ENCODE data around the gene CTTN.
A peak's percentile ranks its signal among the peaks of the same experiment; 100 is the strongest.

Gene CTTN

DNA sequence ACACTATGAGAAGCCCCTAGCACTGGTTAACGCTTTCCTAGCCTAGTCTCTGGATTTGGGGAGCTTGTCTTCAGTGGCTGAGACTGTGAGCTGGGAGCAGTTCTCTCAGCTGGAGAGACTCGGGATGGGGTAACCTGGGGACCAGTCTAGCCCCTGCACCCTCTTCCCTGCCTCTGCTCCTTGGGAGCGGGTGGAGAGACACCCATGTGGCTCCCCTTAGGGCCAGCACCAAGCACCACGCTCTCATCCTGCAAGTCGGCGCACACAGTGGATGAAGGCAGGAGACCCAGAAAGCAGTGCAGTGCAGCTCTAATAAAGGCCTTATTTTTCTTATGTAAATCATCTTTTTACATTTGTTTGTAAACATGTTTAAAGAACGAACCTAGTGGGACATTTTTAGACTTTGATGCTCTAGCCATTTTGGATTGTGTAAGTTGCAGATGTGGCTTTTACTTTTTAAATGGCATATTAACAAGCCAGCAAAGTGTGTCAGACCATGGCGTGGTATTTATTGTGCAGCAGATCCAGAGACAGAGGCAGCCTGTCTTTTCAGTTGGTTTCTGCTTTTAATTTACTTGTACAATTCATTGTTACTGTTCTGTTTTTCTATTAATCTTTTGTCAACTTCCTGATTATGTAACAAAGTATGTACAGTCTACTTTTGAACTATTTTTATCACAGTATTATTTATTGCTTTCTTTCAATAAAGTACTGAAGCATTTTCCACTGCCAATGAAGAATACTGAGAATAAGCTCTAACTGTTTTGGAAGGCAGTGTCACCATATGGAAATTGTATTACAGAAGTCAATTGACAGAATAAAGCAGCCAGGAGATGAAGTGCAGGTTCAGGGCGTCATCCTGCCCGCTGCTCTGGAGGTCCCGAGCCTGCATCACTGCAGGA is 14.4 kb upstream of the CTTN start:
- Histone ChIP-seq H3K4me3 (ENCODE audit: low read length in 2 of 2) (no peak overlapping the region), H3K23ac (ENCODE audit: low read depth, low read length, poor library complexity) (peak overlapping the region; percentile 60), H3K27ac (replicated peaks; ENCODE audit: low read length) (no peak overlapping the region), H4K91ac (ENCODE audit: low read depth, low read length, poor library complexity) (no peak overlapping the region), H3K18ac (ENCODE audit: low read length) (no peak overlapping the region), H2AFZ (ENCODE audit: low read length) (no peak overlapping the region), H3K36me3 (replicated peaks in 1 of 2; ENCODE audit: control insufficient read depth in 2 of 2, insufficient read depth in 2 of 2, low read length in 2 of 2) (peaks cover 13 to 73% of the 10 kb centered on the region in 2 donors), H3K4me1 (ENCODE audit: control insufficient read depth in 2 of 2, insufficient read depth in 1 of 2, low read depth in 1 of 2, low read length in 2 of 2) (peaks cover 0 to 4% of the 10 kb centered on the region in 2 donors), H3K79me1 (ENCODE audit: low read depth, low read length) (no peaks in the 10 kb centered on the region), H3K14ac (ENCODE audit: low read length) (peak overlapping the region; percentile 4), H2BK12ac (ENCODE audit: low read length) (no peak overlapping the region), H2BK5ac (ENCODE audit: low read length) (no peak overlapping the region), H3K9me3 (replicated peaks in 1 of 2; ENCODE audit: control insufficient read depth in 2 of 2, insufficient read depth in 1 of 2, low read depth in 1 of 2, low read length in 2 of 2) (no peaks in the 10 kb centered on the region), H4K8ac (ENCODE audit: low read depth, low read length) (no peak overlapping the region), H3K27me3 (ENCODE audit: control insufficient read depth in 3 of 3, insufficient read depth in 3 of 3, low read depth in 1 of 3, low read length in 3 of 3) (no peaks in the 10 kb centered on the region), H3K9ac (ENCODE audit: low read depth, low read length, poor library complexity) (no peak overlapping the region), H2AK5ac (ENCODE audit: low read depth, low read length) (no peak overlapping the region), H3K4ac (ENCODE audit: low read length) (no peak overlapping the region), H2BK120ac (ENCODE audit: low read depth, low read length) (no peak overlapping the region), H2BK15ac (ENCODE audit: low read length) (no peak overlapping the region), H3K4me2 (ENCODE audit: insufficient read depth, low read length, poor library complexity, severe bottlenecking) (no peak overlapping the region)
- no CpG with 5 or more reads among the region's 11 CpGs for WGBS, 2 donors (ENCODE audit: extremely low coverage in 2 of 2, insufficient read length in 2 of 2, insufficient replicate concordance in 1 of 2)
- DNase-seq (ENCODE audit: low spot score), result no peak

DNA sequence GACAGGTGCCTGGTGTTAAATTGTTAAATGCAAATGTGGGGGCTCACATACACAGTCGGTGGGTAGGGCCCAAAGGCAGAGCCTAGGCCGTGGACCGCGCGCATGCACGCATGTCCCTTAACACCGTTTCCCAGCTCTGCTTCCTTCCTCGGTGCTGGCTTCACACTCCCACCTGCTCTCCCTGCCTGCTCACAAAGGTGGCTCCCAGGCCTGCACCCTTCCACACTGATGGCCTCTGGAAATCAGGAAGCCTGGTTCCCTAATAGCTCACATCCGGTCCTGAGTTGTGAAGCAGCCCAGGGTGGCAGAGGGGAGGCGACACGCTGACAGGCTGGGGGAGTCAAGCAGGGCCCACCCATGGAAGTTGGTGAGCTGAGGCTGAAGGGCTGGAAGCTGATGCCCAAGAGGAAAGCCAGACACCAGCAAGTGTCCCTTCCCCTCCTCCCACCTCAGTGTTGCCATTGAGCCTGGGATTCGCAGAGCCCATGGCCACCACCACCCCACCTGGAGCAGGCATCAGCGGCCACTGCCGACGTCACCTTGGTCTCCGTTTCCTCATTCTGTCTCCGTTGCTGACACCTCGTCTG is 13.7 kb upstream of the CTTN start:
- Histone ChIP-seq H3K36me3 (replicated peaks in 1 of 2; ENCODE audit: control insufficient read depth in 2 of 2, insufficient read depth in 2 of 2, low read length in 2 of 2) (peaks cover 12 to 69% of the 10 kb centered on the region in 2 donors), H4K8ac (ENCODE audit: low read depth, low read length) (no peak overlapping the region), H3K9ac (ENCODE audit: low read depth, low read length, poor library complexity) (peak overlapping the region; percentile 30), H3K79me1 (ENCODE audit: low read depth, low read length) (no peaks in the 10 kb centered on the region), H3K9me3 (replicated peaks in 1 of 2; ENCODE audit: control insufficient read depth in 2 of 2, insufficient read depth in 1 of 2, low read depth in 1 of 2, low read length in 2 of 2) (no peaks in the 10 kb centered on the region), H2AK5ac (ENCODE audit: low read depth, low read length) (no peak overlapping the region), H2BK120ac (ENCODE audit: low read depth, low read length) (no peak overlapping the region), H4K91ac (ENCODE audit: low read depth, low read length, poor library complexity) (no peak overlapping the region), H2BK5ac (ENCODE audit: low read length) (peak overlapping the region; percentile 33), H3K4me1 (ENCODE audit: control insufficient read depth in 2 of 2, insufficient read depth in 1 of 2, low read depth in 1 of 2, low read length in 2 of 2) (peaks cover 0 to 4% of the 10 kb centered on the region in 2 donors), H3K23ac (ENCODE audit: low read depth, low read length, poor library complexity) (peak overlapping the region; percentile 60), H3K14ac (ENCODE audit: low read length) (peak overlapping the region; percentile 4), H3K27me3 (ENCODE audit: control insufficient read depth in 3 of 3, insufficient read depth in 3 of 3, low read depth in 1 of 3, low read length in 3 of 3) (no peaks in the 10 kb centered on the region), H3K18ac (ENCODE audit: low read length) (no peak overlapping the region), H2AFZ (ENCODE audit: low read length) (no peak overlapping the region), H2BK12ac (ENCODE audit: low read length) (peak overlapping the region; percentile 85), H3K4ac (ENCODE audit: low read length) (no peak overlapping the region), H3K4me2 (ENCODE audit: insufficient read depth, low read length, poor library complexity, severe bottlenecking) (no peak overlapping the region), H3K4me3 (ENCODE audit: low read length in 2 of 2) (peak overlapping the region in 1 of 2 donors; percentile 10), H3K27ac (replicated peaks; ENCODE audit: low read length) (peak overlapping the region; percentile 46), H2BK15ac (ENCODE audit: low read length) (no peak overlapping the region)
- WGBS, 2 donors (ENCODE audit: extremely low coverage in 2 of 2, insufficient read length in 2 of 2, insufficient replicate concordance in 1 of 2), result no CpG with 5 or more reads among the region's 18 CpGs
- DNase-seq (ENCODE audit: low spot score), result no peak

DNA sequence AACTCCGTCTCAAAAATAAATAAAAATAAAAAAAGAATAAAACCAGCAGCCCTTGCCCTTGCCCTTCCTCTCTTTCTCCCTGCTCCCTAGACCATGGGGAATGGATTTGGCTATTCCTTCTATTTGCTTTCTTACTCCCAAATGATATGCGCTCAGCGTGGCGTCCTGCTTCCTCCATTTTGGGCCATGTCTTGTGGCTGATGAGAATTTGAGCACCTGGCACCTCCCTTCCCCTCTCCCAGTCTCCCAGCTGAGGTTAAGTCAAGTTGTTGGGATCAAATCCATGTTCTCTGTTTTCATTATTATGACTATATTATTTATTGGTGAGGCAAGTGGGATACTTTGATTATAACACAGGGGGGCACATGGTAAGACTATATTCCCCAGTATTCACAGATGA is 10.8 kb upstream of the CTTN start:
- no peak overlapping the region for H3K9ac ChIP-seq (ENCODE audit: low read depth, low read length, poor library complexity)
- H3K4me3 ChIP-seq (ENCODE audit: low read length in 2 of 2), result no peak overlapping the region
- H2BK5ac ChIP-seq (ENCODE audit: low read length), result no peak overlapping the region
- H2BK15ac ChIP-seq (ENCODE audit: low read length), result no peak overlapping the region
- no peak overlapping the region for H3K18ac ChIP-seq (ENCODE audit: low read length)
- H3K23ac ChIP-seq (ENCODE audit: low read depth, low read length, poor library complexity), result no peak overlapping the region
- no CpG with 5 or more reads among the region's 4 CpGs for WGBS, 2 donors (ENCODE audit: extremely low coverage in 2 of 2, insufficient read length in 2 of 2, insufficient replicate concordance in 1 of 2)
- no peak overlapping the region for H2BK120ac ChIP-seq (ENCODE audit: low read depth, low read length)
- no peak overlapping the region for H2BK12ac ChIP-seq (ENCODE audit: low read length)
- H4K91ac ChIP-seq (ENCODE audit: low read depth, low read length, poor library complexity), result no peak overlapping the region
- H3K4me1 ChIP-seq (ENCODE audit: control insufficient read depth in 2 of 2, insufficient read depth in 1 of 2, low read depth in 1 of 2, low read length in 2 of 2), result no peaks in the 10 kb centered on the region
- no peak overlapping the region for H2AFZ ChIP-seq (ENCODE audit: low read length)
- no peak for DNase-seq (ENCODE audit: low spot score)
- H3K9me3 ChIP-seq (replicated peaks in 1 of 2; ENCODE audit: control insufficient read depth in 2 of 2, insufficient read depth in 1 of 2, low read depth in 1 of 2, low read length in 2 of 2), result no peaks in the 10 kb centered on the region
- no peaks in the 10 kb centered on the region for H3K27me3 ChIP-seq (ENCODE audit: control insufficient read depth in 3 of 3, insufficient read depth in 3 of 3, low read depth in 1 of 3, low read length in 3 of 3)
- H4K8ac ChIP-seq (ENCODE audit: low read depth, low read length), result no peak overlapping the region
- no peak overlapping the region for H3K4ac ChIP-seq (ENCODE audit: low read length)
- no peak overlapping the region for H3K27ac ChIP-seq (replicated peaks; ENCODE audit: low read length)
- H3K79me1 ChIP-seq (ENCODE audit: low read depth, low read length), result peaks cover 3% of the 10 kb centered on the region
- H3K4me2 ChIP-seq (ENCODE audit: insufficient read depth, low read length, poor library complexity, severe bottlenecking), result no peak overlapping the region
- H3K14ac ChIP-seq (ENCODE audit: low read length), result no peak overlapping the region
- H3K36me3 ChIP-seq (replicated peaks in 1 of 2; ENCODE audit: control insufficient read depth in 2 of 2, insufficient read depth in 2 of 2, low read length in 2 of 2), result peaks cover 12 to 57% of the 10 kb centered on the region in 2 donors
- H2AK5ac ChIP-seq (ENCODE audit: low read depth, low read length), result no peak overlapping the region

DNA sequence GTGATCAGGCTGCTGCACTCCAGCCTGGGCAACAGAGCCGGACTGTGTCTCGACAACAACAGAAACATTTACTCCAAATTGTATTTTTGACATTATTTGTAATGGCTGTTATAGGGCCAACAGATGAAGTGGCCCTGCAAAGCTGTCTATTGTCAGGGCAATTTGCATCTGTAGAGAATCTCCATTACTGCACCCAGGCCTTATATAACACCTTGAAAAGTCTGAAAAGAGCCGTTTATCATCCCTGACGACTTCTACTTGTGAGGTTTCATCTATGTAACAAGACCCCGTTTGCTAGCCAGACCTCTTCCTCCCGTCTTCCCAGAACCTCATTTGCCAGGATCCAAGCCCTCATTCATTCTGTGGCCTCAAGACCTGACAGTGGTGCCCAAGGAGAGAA is 9.1 kb upstream of the CTTN start:
- Histone ChIP-seq H3K36me3 (replicated peaks in 1 of 2; ENCODE audit: control insufficient read depth in 2 of 2, insufficient read depth in 2 of 2, low read length in 2 of 2) (peaks cover 21 to 57% of the 10 kb centered on the region in 2 donors), H2BK120ac (ENCODE audit: low read depth, low read length) (no peak overlapping the region), H3K23ac (ENCODE audit: low read depth, low read length, poor library complexity) (no peak overlapping the region), H2BK12ac (ENCODE audit: low read length) (no peak overlapping the region), H2AFZ (ENCODE audit: low read length) (no peak overlapping the region), H3K27ac (replicated peaks; ENCODE audit: low read length) (no peak overlapping the region), H4K91ac (ENCODE audit: low read depth, low read length, poor library complexity) (no peak overlapping the region), H2AK5ac (ENCODE audit: low read depth, low read length) (no peak overlapping the region), H3K4ac (ENCODE audit: low read length) (no peak overlapping the region), H3K4me3 (ENCODE audit: low read length in 2 of 2) (no peak overlapping the region), H3K18ac (ENCODE audit: low read length) (no peak overlapping the region), H3K4me1 (ENCODE audit: control insufficient read depth in 2 of 2, insufficient read depth in 1 of 2, low read depth in 1 of 2, low read length in 2 of 2) (no peaks in the 10 kb centered on the region), H4K8ac (ENCODE audit: low read depth, low read length) (no peak overlapping the region), H3K9ac (ENCODE audit: low read depth, low read length, poor library complexity) (no peak overlapping the region), H3K27me3 (ENCODE audit: control insufficient read depth in 3 of 3, insufficient read depth in 3 of 3, low read depth in 1 of 3, low read length in 3 of 3) (no peaks in the 10 kb centered on the region), H3K9me3 (replicated peaks in 1 of 2; ENCODE audit: control insufficient read depth in 2 of 2, insufficient read depth in 1 of 2, low read depth in 1 of 2, low read length in 2 of 2) (no peaks in the 10 kb centered on the region), H3K4me2 (ENCODE audit: insufficient read depth, low read length, poor library complexity, severe bottlenecking) (no peak overlapping the region), H2BK5ac (ENCODE audit: low read length) (no peak overlapping the region), H3K14ac (ENCODE audit: low read length) (no peak overlapping the region), H2BK15ac (ENCODE audit: low read length) (no peak overlapping the region), H3K79me1 (ENCODE audit: low read depth, low read length) (peaks cover 5% of the 10 kb centered on the region)
- no peak for DNase-seq (ENCODE audit: low spot score)
- WGBS, 2 donors (ENCODE audit: extremely low coverage in 2 of 2, insufficient read length in 2 of 2, insufficient replicate concordance in 1 of 2), result no CpG with 5 or more reads among the region's 6 CpGs

Data from neuronal stem cell (in vitro differentiated cells).